Measurements from ENCODE around the gene CDH23. TPM values are rescaled to one million over a fixed set of nuclear protein-coding genes. Genes with fewer than 3 reads are reported as not detected.
A peak's percentile ranks its signal among the peaks of the same experiment; 100 is the strongest.

Gene CDH23
- total and polyA plus RNA-seq, 9 of the 15 experiments (the other 6 are each of a cell fraction or from before 2014, with no cell fraction given): 0.18 to 1.2 (median 0.47) TPM

DNA sequence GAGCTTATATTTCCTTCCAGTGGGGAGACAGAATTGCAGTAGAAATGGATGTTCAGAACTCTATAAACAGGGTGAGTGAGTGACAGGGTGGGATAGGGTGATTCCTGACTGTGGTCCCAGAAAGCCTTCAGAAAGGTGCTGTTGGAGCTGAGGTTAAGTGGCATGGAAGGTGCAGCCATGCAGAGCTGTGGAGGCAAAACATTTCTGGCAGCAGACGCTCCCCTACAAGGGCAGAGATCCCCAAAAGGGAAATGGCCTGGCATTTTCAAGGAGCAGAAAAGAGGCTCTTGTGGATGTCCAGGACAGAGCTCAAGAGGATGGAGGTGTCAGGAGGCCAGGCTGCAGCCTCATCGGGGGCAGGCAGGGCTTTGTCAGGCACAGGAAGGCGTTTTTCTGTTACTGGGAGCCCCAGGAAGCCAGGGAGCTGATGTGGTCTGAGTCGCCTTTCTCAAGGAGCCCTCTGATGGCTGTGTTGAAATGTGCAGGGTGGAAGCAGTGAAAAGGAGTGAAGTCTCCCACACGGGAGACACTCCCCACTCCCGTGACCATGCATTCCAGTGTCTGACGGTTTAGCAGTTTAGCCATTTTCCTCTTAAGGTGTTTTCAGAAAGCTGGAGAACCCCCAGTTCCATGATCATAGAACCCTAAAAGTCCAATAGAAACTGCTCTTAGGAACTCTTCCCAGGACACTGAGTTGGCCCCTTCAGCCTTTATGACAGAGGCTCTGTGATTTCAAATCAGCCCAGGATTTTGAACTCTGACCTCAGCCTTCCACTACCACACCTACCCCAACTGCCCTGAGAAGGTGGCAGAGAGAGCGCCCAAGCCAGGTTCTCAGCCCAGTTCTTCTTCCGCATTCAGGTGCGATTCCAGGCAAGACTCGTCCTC, 226.6 kb downstream of the CDH23 start (continued):
- TF ChIP-seq CBX3 (IDR thresholded peaks at IDR 0.05; ENCODE audit: borderline replicate concordance in 1 of 2, low read length in 2 of 2) (no peak), KAT8 (IDR thresholded peaks at IDR 0.05; ENCODE audit: low read depth) (no peak), HDAC1 (IDR thresholded peaks at IDR 0.05) (peak in 1 of 2 experiments; percentile 42; a peak in 1 of 4 replicates), REST (IDR thresholded peaks at IDR 0.05; ENCODE audit: borderline replicate concordance) (peak; percentile 39; the same call in 1 of the 2 replicates), REST (CRISPR knock-in tag; IDR thresholded peaks at IDR 0.05; ENCODE audit: low read depth) (no peak), ZNF165 (CRISPR knock-in tag; IDR thresholded peaks at IDR 0.05; ENCODE audit: borderline replicate concordance) (no peak), SETDB1 (IDR thresholded peaks at IDR 0.05; ENCODE audit: low read length) (no peak), CBX2 (IDR thresholded peaks at IDR 0.05; ENCODE audit: insufficient read depth, low read length, poor library complexity, severe bottlenecking) (no peak), L3MBTL2 (IDR thresholded peaks at IDR 0.05) (0 out of 2 replicates have a peak, but pooled peaks have one; percentile 13)
- TF ChIP-seq, protein P1, sequence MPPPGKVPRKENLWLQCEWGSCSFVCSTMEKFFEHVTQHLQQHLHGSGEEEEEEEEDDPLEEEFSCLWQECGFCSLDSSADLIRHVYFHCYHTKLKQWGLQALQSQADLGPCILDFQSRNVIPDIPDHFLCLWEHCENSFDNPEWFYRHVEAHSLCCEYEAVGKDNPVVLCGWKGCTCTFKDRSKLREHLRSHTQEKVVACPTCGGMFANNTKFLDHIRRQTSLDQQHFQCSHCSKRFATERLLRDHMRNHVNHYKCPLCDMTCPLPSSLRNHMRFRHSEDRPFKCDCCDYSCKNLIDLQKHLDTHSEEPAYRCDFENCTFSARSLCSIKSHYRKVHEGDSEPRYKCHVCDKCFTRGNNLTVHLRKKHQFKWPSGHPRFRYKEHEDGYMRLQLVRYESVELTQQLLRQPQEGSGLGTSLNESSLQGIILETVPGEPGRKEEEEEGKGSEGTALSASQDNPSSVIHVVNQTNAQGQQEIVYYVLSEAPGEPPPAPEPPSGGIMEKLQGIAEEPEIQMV (tag; conservative IDR thresholded peaks at IDR 0.05; ENCODE audit: low read depth): no peak
- TF ChIP-seq, protein P2, sequence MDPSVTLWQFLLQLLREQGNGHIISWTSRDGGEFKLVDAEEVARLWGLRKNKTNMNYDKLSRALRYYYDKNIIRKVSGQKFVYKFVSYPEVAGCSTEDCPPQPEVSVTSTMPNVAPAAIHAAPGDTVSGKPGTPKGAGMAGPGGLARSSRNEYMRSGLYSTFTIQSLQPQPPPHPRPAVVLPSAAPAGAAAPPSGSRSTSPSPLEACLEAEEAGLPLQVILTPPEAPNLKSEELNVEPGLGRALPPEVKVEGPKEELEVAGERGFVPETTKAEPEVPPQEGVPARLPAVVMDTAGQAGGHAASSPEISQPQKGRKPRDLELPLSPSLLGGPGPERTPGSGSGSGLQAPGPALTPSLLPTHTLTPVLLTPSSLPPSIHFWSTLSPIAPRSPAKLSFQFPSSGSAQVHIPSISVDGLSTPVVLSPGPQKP (CRISPR knock-in tag; IDR thresholded peaks at IDR 0.05): no peak
- TF ChIP-seq, protein P3, sequence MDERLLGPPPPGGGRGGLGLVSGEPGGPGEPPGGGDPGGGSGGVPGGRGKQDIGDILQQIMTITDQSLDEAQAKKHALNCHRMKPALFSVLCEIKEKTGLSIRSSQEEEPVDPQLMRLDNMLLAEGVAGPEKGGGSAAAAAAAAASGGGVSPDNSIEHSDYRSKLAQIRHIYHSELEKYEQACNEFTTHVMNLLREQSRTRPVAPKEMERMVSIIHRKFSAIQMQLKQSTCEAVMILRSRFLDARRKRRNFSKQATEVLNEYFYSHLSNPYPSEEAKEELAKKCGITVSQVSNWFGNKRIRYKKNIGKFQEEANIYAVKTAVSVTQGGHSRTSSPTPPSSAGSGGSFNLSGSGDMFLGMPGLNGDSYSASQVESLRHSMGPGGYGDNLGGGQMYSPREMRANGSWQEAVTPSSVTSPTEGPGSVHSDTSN (CRISPR knock-in tag; IDR thresholded peaks at IDR 0.05; ENCODE audit: low read depth): no peak
- TF ChIP-seq, protein P3 (tag; conservative IDR thresholded peaks at IDR 0.05; ENCODE audit: low read depth): no peak
